A549 (cell line): ENCODE measurements around the gene PRH1. TPM values are rescaled to one million over a fixed set of nuclear protein-coding genes. Genes with fewer than 3 reads are reported as not detected.

ENCODE experiments used
- ATAC-seq, 2 experiments: fragments of 200-7000 bp in 1 of 2; fragments of >200 bp in 1 of 2; cut with Nextera tagmentation in 1 of 2; cut with Tn5 transposase in 1 of 2; 3 replicates each; pipeline versions ENCODE4 v1.8.0 to v1.9.1; 2018 to 2020; ENCODE audit warnings: mild to moderate bottlenecking in 1 of 2, moderate library complexity in 1 of 2
- CTCF ChIA-PET: fragments of 300-600 bp; sonication (Branson Sonifier 250); formaldehyde crosslinking; extraction: SDS; loops from one replicate; lab custom pipeline; 2021; ENCODE audit warnings: antibody characterized with exemption, inconsistent platforms; lab: Yijun Ruan, JAX
- POLR2A ChIA-PET: fragments of 350-600 bp; formaldehyde crosslinking; extraction: SDS; loops from one replicate; lab custom pipeline; 2021; ENCODE audit warnings: antibody characterized with exemption, inconsistent platforms; lab: Yijun Ruan, JAX
- DNase-seq, 2 experiments: peaks; one replicate each; pipeline versions ENCODE4 v3.0.0 to v3.0.0-alpha.2; 2011 to 2016; ENCODE audit warnings: low read depth in 1 of 2, low spot score in 1 of 2
- FAIRE-seq: peaks from 2 replicates; lab custom pipeline; 2011; peaks lifted over from hg19 to GRCh38; lab: Jason Lieb, UNC
- H3K27ac ChIP-seq, 2 experiments: fragments of >200 bp; sonication (Bioruptor Twin); formaldehyde crosslinking; 3 replicates each; pipeline ENCODE4 v1.5.1; 2016 to 2017
- H3K4me1 ChIP-seq: fragments of >200 bp; sonication (Bioruptor Twin); formaldehyde crosslinking; 3 replicates; pipeline ENCODE4 v1.6.1; 2016
- H3K4me2 ChIP-seq: fragments of >200 bp; sonication (Bioruptor Twin); formaldehyde crosslinking; 3 replicates; pipeline ENCODE4 v1.6.1; 2016
- H3K4me3 ChIP-seq: fragments of >200 bp; sonication (Bioruptor Twin); formaldehyde crosslinking; 3 replicates; pipeline ENCODE4 v1.5.1; 2016
- H3K9me3 ChIP-seq: fragments of >200 bp; sonication (Bioruptor Twin); formaldehyde crosslinking; 3 replicates; pipeline ENCODE4 v1.6.1; 2016
- CBX2 ChIP-seq: fragments of 200-600 bp; sonication (generic); IDR thresholded peaks from 2 replicates; pipeline ENCODE4 v1.6.1; 2016; ENCODE audit warnings: low read depth, mild to moderate bottlenecking, borderline replicate concordance
- CBX8 ChIP-seq: fragments of 200-600 bp; sonication (generic); IDR thresholded peaks from 2 replicates; pipeline ENCODE4 v1.6.1; 2016
- CEBPB ChIP-seq, 2 experiments: fragments of >200 bp in 1 of 2; sonication (Bioruptor Twin) in 1 of 2; formaldehyde crosslinking in 1 of 2; IDR thresholded peaks; 2 replicates each; pipeline ENCODE4 v1.6.1; 2012 to 2016
- CHD2 ChIP-seq: fragments of 150-350 bp; IDR thresholded peaks from 2 replicates; pipeline ENCODE4 v1.6.1; 2014; ENCODE audit warnings: low read length; ENCODE audit not compliant: partially characterized antibody
- CHD4 ChIP-seq: fragments of 200-600 bp; sonication (generic); IDR thresholded peaks from 2 replicates; pipeline ENCODE4 v1.6.1; 2016; ENCODE audit warnings: antibody characterized with exemption, mild to moderate bottlenecking, borderline replicate concordance
- E2F6 ChIP-seq: IDR thresholded peaks from 2 replicates; pipeline ENCODE4 v1.6.1; 2012; ENCODE audit warnings: low read depth, borderline replicate concordance
- EHMT2 ChIP-seq: fragments of 200-600 bp; sonication (generic); IDR thresholded peaks from 2 replicates; pipeline ENCODE4 v1.6.1; 2016; ENCODE audit warnings: antibody characterized with exemption, low read depth, mild to moderate bottlenecking, moderate library complexity
- EP300 ChIP-seq, 2 experiments: fragments of >200 bp; sonication (Bioruptor Twin); formaldehyde crosslinking; IDR thresholded peaks; 2 replicates in 1 of 2; 3 replicates in 1 of 2; pipeline ENCODE4 v1.6.1; 2016 to 2017
- FOSL2 ChIP-seq, 2 experiments: fragments of 450-650 bp in 1 of 2; fragments of >200 bp in 1 of 2; sonication (Bioruptor Twin) in 1 of 2; formaldehyde crosslinking; IDR thresholded peaks; 2 replicates each; pipeline versions ENCODE4 v1.5.0 to v1.6.1; 2016 to 2020; ENCODE audit warnings: mild to moderate bottlenecking in 1 of 2, moderate library complexity in 1 of 2
- FOXS1 ChIP-seq: fragments of 250-450 bp; sonication (Bioruptor Pico); IDR thresholded peaks from 2 replicates; pipeline ENCODE4 v1.5.0; 2020; ENCODE audit warnings: mild to moderate bottlenecking, moderate library complexity
- JUNB ChIP-seq: fragments of >200 bp; sonication (Bioruptor Twin); formaldehyde crosslinking; IDR thresholded peaks from 2 replicates; pipeline ENCODE4 v1.6.1; 2016
- KDM1A ChIP-seq: fragments of 200-600 bp; sonication (generic); IDR thresholded peaks from 2 replicates; pipeline ENCODE4 v1.6.1; 2016; ENCODE audit warnings: low read depth, mild to moderate bottlenecking
- MAFK ChIP-seq: fragments of 450-650 bp; IDR thresholded peaks from 2 replicates; pipeline ENCODE4 v1.6.1; 2014; ENCODE audit not compliant: partially characterized antibody
- MYC ChIP-seq: IDR thresholded peaks from 2 replicates; pipeline ENCODE4 v1.6.1; 2012; ENCODE audit warnings: mild to moderate bottlenecking, inconsistent platforms, low read length, improper control_type of control experiment, borderline replicate concordance
- NR3C1 ChIP-seq: fragments of >200 bp; sonication (Bioruptor Twin); formaldehyde crosslinking; IDR thresholded peaks from 3 replicates; pipeline ENCODE4 v1.6.1; 2017
- POLR2A ChIP-seq: IDR thresholded peaks from 2 replicates; pipeline ENCODE4 v1.6.1; 2012; ENCODE audit warnings: mild to moderate bottlenecking, low read length
- RARB ChIP-seq: fragments of 250-450 bp; sonication (Bioruptor Pico); IDR thresholded peaks from 2 replicates; pipeline ENCODE4 v1.8.0; 2021; ENCODE audit warnings: mild to moderate bottlenecking, moderate library complexity
- SMC3 ChIP-seq: fragments of >200 bp; sonication (Bioruptor Twin); formaldehyde crosslinking; IDR thresholded peaks from 3 replicates; pipeline ENCODE4 v1.6.1; 2018; ENCODE audit warnings: inconsistent platforms
- SREBF2 ChIP-seq: fragments of 450-650 bp; IDR thresholded peaks from 2 replicates; pipeline ENCODE4 v1.6.1; 2014; ENCODE audit warnings: mild to moderate bottlenecking, moderate library complexity
- ZFP36 ChIP-seq: fragments of 450-650 bp; IDR thresholded peaks from 2 replicates; pipeline ENCODE4 v1.6.1; 2014; ENCODE audit warnings: borderline replicate concordance; ENCODE audit not compliant: partially characterized antibody
- ZSCAN20 ChIP-seq: fragments of 250-450 bp; sonication (Bioruptor Pico); IDR thresholded peaks from 2 replicates; pipeline ENCODE4 v1.8.0; 2022; ENCODE audit warnings: mild to moderate bottlenecking, moderate library complexity
- WGBS: methylation state at CpG from one replicate; pipeline ENCODE4 v1.1.6; 2017; ENCODE audit errors: missing lambda C conversion rate; 5-methylcytosine and 5-hydroxymethylcytosine counted together
- polyA plus RNA-seq, 4 experiments: library from polyadenylated mRNA; depleted of rRNA in 3 of 4; stranded (reverse); fragments of >200 nt; fragmentation: RNase III in 1 of 4; extraction: RNeasy Plus Mini Kit Qiagen cat#74134 plus additional on column Dnase treatment in 1 of 4; gene quantifications; 2 replicates in 3 of 4; 3 replicates in 1 of 4; pipeline ENCODE4 v1.2.3, GENCODE V29; 2011 to 2017
- TF ChIP-seq, protein P1 (sequence below): fragments of 250-450 bp; sonication (Bioruptor Pico); IDR thresholded peaks from 2 replicates; pipeline ENCODE4 v1.5.0; 2021; ENCODE audit warnings: mild to moderate bottlenecking, moderate library complexity, borderline replicate concordance

The PRH1 gene
- polyA plus RNA-seq, 2 of the 4 experiments (the other 2 are of a cell fraction), result 4.3 to 6.7 TPM

GRCh38 chr12:10863512-10864218 is 20.4 kb downstream of the PRH1 start:
- DNase-seq (no peak), ATAC-seq (no peak), FAIRE-seq (peak; percentile 32)
- Histone ChIP-seq H3K4me2 (no peak overlapping the region), H3K27ac (no peak overlapping the region), H3K4me3 (no peak overlapping the region), H3K9me3 (peaks cover 1% of the 10 kb centered on the region; the same call in 2 of the 3 replicates), H3K4me1 (no peaks in the 10 kb centered on the region)
- POLR2A ChIA-PET, result no interaction called here
- WGBS, result 86% methylated on average over 2 of the region's 2 CpGs
- CTCF ChIA-PET, result no interaction called here
- TF ChIP-seq MYC (no peak), E2F6 (no peak)

DNA sequence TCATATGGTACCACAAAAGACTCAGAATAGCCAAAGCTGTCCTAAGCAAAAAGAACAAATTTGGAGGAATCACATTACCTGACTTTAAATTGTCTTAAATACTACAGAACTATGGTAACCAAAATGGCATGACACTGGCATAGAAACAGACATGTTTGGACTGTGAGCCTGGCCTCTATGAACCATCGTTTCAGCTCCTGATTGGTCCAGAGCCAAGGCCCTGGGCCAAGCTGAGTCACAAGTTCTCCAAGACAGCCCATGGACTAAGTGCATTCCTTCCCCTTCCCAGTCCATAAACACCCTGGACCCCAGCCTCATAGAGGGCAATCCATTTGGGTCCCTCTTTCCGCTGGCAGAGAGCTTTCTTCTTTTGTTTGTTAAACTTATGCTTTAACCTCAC is 22.7 kb downstream of the PRH1 start:
- Histone ChIP-seq H3K4me3 (no peak overlapping the region), H3K4me1 (no peaks in the 10 kb centered on the region), H3K27ac (no peak overlapping the region), H3K4me2 (no peak overlapping the region), H3K9me3 (peaks cover 10% of the 10 kb centered on the region; the same call in 2 of the 3 replicates)
- POLR2A ChIA-PET, result no interaction called here
- 73% methylated on average over 2 of the region's 2 CpGs for WGBS
- CTCF ChIA-PET, result no interaction called here
- ATAC-seq (no peak), DNase-seq (no peak), FAIRE-seq (no peak)
- no peak for TF ChIP-seq RARB (CRISPR knock-in tag)
- TF ChIP-seq ZFP36, result no peak
- TF ChIP-seq NR3C1, result no peak
- no peak for TF ChIP-seq EHMT2
- no peak for TF ChIP-seq ZSCAN20 (CRISPR knock-in tag)
- no peak for TF ChIP-seq CHD2
- TF ChIP-seq FOSL2 (IDR thresholded peaks at IDR 0.05), result no peak
- TF ChIP-seq FOSL2 (CRISPR knock-in tag; IDR thresholded peaks at IDR 0.05), result no peak
- no peak for TF ChIP-seq SREBF2
- no peak for TF ChIP-seq POLR2A
- no peak for TF ChIP-seq MYC
- TF ChIP-seq MAFK, result no peak
- no peak for TF ChIP-seq FOXS1 (CRISPR knock-in tag)
- TF ChIP-seq EP300 (IDR thresholded peaks at IDR 0.05), result no peak
- no peak for TF ChIP-seq CHD4
- TF ChIP-seq CBX8, result no peak

- no peak for DNase-seq
- peaks cover 23% of the 10 kb centered on the region for H3K9me3 ChIP-seq
- no peaks in the 10 kb centered on the region for H3K4me1 ChIP-seq
- TF ChIP-seq SMC3 (no peak), KDM1A (no peak), JUNB (no peak), CBX2 (no peak), ZFP36 (peak; percentile 82), CEBPB (IDR thresholded peaks at IDR 0.05) (no peak)
- TF ChIP-seq, protein P1, sequence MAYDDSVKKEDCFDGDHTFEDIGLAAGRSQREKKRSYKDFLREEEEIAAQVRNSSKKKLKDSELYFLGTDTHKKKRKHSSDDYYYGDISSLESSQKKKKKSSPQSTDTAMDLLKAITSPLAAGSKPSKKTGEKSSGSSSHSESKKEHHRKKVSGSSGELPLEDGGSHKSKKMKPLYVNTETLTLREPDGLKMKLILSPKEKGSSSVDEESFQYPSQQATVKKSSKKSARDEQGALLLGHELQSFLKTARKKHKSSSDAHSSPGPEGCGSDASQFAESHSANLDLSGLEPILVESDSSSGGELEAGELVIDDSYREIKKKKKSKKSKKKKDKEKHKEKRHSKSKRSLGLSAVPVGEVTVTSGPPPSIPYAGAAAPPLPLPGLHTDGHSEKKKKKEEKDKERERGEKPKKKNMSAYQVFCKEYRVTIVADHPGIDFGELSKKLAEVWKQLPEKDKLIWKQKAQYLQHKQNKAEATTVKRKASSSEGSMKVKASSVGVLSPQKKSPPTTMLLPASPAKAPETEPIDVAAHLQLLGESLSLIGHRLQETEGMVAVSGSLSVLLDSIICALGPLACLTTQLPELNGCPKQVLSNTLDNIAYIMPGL (CRISPR knock-in tag), result no peak
- no peak overlapping the region for H3K4me3 ChIP-seq
- H3K27ac ChIP-seq, result no peak overlapping the region
- WGBS, result 88% methylated on average over 2 of the region's 2 CpGs
- ATAC-seq, result no peak
- CTCF ChIA-PET, result interaction anchor here (0.6 kb wide), 1 partner anchor 12 kb away, joined by 3 read pairs; no protein-coding TSS in a partner anchor
- H3K4me2 ChIP-seq, result no peak overlapping the region
- FAIRE-seq, result no peak
- POLR2A ChIA-PET, result no interaction called here
These were observed 28.2 kb downstream of the PRH1 start for GRCh38 chr12:10855807-10856206.
